PC-3 (cell line): Measurements from ENCODE around the gene SLC25A23. TPM values are rescaled to one million over a fixed set of nuclear protein-coding genes. Genes with fewer than 3 reads are reported as not detected.
A peak's percentile ranks its signal among the peaks of the same experiment; 100 is the strongest.

Source experiments
- ATAC-seq: fragments of 200-7000 bp; cut with Tn5 transposase; 2 replicates; pipeline ENCODE4 v1.9.1; 2020; ENCODE audit warnings: mild to moderate bottlenecking, moderate library complexity
- BruUV-seq: library from RNA; stranded (reverse); fragments of 400-500 nt; replicated peaks from 2 replicates; lab custom pipeline; 2021; lab: Mats Ljungman, UMichigan
- CTCF ChIA-PET: fragments of 300-600 bp; sonication (Branson Sonifier 250); formaldehyde crosslinking; loops from one replicate; lab custom pipeline; 2022; ENCODE audit warnings: antibody characterized with exemption; lab: Charles Lee
- POLR2A ChIA-PET: fragments of 300-600 bp; sonication (Branson Sonifier 250); formaldehyde crosslinking; loops from one replicate; lab custom pipeline; 2022; ENCODE audit warnings: antibody characterized with exemption; ENCODE audit not compliant: unreplicated experiment; lab: Charles Lee
- DNase-seq: peaks from one replicate; pipeline ENCODE4 v3.0.0-alpha.2; 2015
- H2AFZ ChIP-seq: fragments of 300-600 bp; sonication (generic); 2 replicates; pipeline ENCODE4 v1.6.0; 2016; ENCODE audit warnings: antibody characterized with exemption, low read length
- H3F3A ChIP-seq: fragments of 300-600 bp; sonication (generic); one replicate; pipeline ENCODE4 v1.6.0; 2017; ENCODE audit warnings: antibody characterized with exemption, low read length, control low read depth, mild to moderate bottlenecking; ENCODE audit not compliant: unreplicated experiment
- H3K27ac ChIP-seq: fragments of 300-600 bp; sonication (generic); 2 replicates; pipeline ENCODE4 v1.5.1; 2016; ENCODE audit warnings: mild to moderate bottlenecking, low read length
- H3K27me3 ChIP-seq: fragments of 300-600 bp; sonication (generic); 2 replicates; pipeline ENCODE4 v1.6.1; 2016; ENCODE audit warnings: low read length, mixed read lengths
- H3K36me3 ChIP-seq: fragments of 300-600 bp; sonication (generic); 2 replicates; pipeline ENCODE4 v1.6.1; 2016; ENCODE audit warnings: low read depth, mixed run types, low read length, mixed read lengths
- H3K4me1 ChIP-seq: fragments of 300-600 bp; sonication (generic); 2 replicates; pipeline ENCODE4 v1.5.1; 2016; ENCODE audit warnings: low read length; ENCODE audit not compliant: insufficient read depth
- H3K4me2 ChIP-seq: fragments of 300-600 bp; sonication (generic); 2 replicates; pipeline ENCODE4 v1.6.0; 2016; ENCODE audit warnings: low read length
- H3K4me3 ChIP-seq: fragments of 300-600 bp; sonication (generic); 2 replicates; pipeline ENCODE4 v1.5.1; 2016; ENCODE audit warnings: mild to moderate bottlenecking, low read length, mixed read lengths
- H3K79me2 ChIP-seq: fragments of 300-600 bp; sonication (generic); 2 replicates; pipeline ENCODE4 v1.6.1; 2017; ENCODE audit warnings: low read length, mixed read lengths
- H3K9ac ChIP-seq: fragments of 300-600 bp; sonication (generic); 2 replicates; pipeline ENCODE4 v1.6.0; 2016; ENCODE audit warnings: mild to moderate bottlenecking, low read length
- H3K9me2 ChIP-seq: fragments of 300-600 bp; sonication (generic); replicated peaks from 2 replicates; pipeline ENCODE4 v1.6.1; 2016; ENCODE audit warnings: mixed run types, low read length, mixed read lengths
- H3K9me3 ChIP-seq: fragments of 300-600 bp; sonication (generic); 2 replicates; pipeline ENCODE4 v1.6.1; 2016; ENCODE audit warnings: low read length, mixed read lengths
- H4K20me1 ChIP-seq: fragments of 300-600 bp; sonication (generic); 2 replicates; pipeline ENCODE4 v1.6.1; 2016; ENCODE audit warnings: low read length, mixed read lengths
- EZH2 ChIP-seq: fragments of 300-600 bp; sonication (generic); IDR thresholded peaks from one replicate; pipeline ENCODE4 v1.6.1; 2017; ENCODE audit warnings: antibody characterized with exemption, mild to moderate bottlenecking, low read length; ENCODE audit not compliant: unreplicated experiment
- EZH2phosphoT487 ChIP-seq: fragments of 300-600 bp; sonication (generic); IDR thresholded peaks from 2 replicates; pipeline ENCODE4 v1.6.1; 2018; ENCODE audit warnings: mild to moderate bottlenecking, antibody characterized with exemption, low read length, borderline replicate concordance
- intact Hi-C: fragments of 100-400 bp; cut with micrococcal nuclease; formaldehyde crosslinking; loops from 2 replicates; pipeline ENCODE4 v1.9.0; 2023
- total RNA-seq: library from RNA; depleted of rRNA; stranded (reverse); fragments of >200 nt; gene quantifications from 2 replicates; pipeline ENCODE4 v1.2.3, GENCODE V29; 2014
- TF ChIP-seq, protein P1 (sequence below): fragments of 300-600 bp; sonication (generic); conservative IDR thresholded peaks from 2 replicates; pipeline ENCODE4 v1.5.1; 2017; ENCODE audit warnings: antibody characterized with exemption, low read depth, mild to moderate bottlenecking, low read length

Gene SLC25A23
- total RNA-seq, 1 experiment from 2014 or later, result 61.4 TPM

DNA sequence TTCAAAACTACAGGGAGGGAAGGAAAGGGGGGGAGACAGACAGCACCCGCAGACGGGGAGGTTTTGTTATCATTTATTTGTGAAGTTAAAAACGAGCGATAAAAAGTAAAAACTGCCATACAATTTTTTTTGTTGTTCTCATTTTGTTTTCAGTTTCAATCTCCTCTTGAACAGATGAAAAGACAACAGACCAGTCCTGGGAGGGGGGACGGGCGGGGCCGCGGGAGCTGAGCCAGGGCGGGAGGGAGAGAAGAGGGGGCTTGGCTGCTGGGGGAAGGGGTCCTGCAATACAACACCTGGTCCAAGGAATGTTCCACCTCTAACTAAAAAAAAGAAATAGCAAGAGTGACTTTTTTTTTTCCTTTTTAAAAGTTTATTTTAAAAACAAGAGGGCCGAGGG, 46.3 kb downstream of the SLC25A23 start:
- Histone ChIP-seq H3K9me2 (no peaks in the 10 kb centered on the region), H3F3A (no peaks in the 10 kb centered on the region), H3K79me2 (no peaks in the 10 kb centered on the region; the same call in 1 of the 2 replicates), H3K36me3 (peaks cover 47% of the 10 kb centered on the region), H2AFZ (no peak overlapping the region), H3K4me3 (no peak overlapping the region), H4K20me1 (0 out of 2 replicates have a peak, but pooled peaks cover 9% of the 10 kb centered on the region), H3K4me1 (no peaks in the 10 kb centered on the region), H3K4me2 (no peak overlapping the region), H3K9ac (no peak overlapping the region), H3K27me3 (no peaks in the 10 kb centered on the region), H3K9me3 (no peaks in the 10 kb centered on the region), H3K27ac (no peak overlapping the region)
- no TSS peak for BruUV-seq
- TF ChIP-seq, protein P1, sequence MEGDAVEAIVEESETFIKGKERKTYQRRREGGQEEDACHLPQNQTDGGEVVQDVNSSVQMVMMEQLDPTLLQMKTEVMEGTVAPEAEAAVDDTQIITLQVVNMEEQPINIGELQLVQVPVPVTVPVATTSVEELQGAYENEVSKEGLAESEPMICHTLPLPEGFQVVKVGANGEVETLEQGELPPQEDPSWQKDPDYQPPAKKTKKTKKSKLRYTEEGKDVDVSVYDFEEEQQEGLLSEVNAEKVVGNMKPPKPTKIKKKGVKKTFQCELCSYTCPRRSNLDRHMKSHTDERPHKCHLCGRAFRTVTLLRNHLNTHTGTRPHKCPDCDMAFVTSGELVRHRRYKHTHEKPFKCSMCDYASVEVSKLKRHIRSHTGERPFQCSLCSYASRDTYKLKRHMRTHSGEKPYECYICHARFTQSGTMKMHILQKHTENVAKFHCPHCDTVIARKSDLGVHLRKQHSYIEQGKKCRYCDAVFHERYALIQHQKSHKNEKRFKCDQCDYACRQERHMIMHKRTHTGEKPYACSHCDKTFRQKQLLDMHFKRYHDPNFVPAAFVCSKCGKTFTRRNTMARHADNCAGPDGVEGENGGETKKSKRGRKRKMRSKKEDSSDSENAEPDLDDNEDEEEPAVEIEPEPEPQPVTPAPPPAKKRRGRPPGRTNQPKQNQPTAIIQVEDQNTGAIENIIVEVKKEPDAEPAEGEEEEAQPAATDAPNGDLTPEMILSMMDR, result no peak
- no peak for TF ChIP-seq EZH2phosphoT487
- no peak for TF ChIP-seq EZH2
- ChIA-PET POLR2A (no interaction called here), CTCF (no interaction called here)
- intact Hi-C loops, result no loop called here
- ATAC-seq (no peak), DNase-seq (no peak)

DNA sequence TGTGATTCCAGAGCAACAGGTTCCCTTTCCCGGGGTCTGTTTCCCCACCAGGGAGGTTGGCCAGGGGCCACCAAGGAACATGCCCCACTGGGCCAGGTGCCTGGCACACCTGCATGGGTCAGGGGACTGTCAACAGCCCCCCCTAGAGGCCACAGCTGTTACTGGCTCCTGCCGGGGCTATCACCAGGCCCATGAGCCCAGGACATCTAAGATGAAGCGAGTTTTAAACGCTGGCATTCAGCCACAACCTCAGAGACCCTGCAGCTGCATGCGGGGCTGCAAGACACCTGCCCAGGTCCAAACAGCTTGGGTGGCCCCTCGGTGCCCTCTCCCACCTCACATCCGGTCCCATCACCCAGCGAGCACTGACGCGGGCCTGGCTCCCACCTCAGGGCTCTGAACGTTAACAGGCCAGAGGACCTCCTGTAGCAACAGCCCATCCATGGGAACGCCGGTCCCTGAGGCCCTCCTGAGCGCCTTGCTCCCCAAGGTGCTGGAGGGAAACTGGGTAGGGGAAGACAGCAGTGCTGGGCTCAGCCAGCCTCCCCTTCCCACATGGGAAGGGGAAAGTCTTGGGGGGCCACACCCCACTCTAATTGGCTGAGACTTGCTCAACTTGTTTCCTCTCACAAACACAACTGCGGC, 47.0 kb downstream of the SLC25A23 start:
- no peaks in the 10 kb centered on the region for H3K27me3 ChIP-seq
- H3K9me2 ChIP-seq, result no peaks in the 10 kb centered on the region
- no TSS peak for BruUV-seq
- no peaks in the 10 kb centered on the region for H3K79me2 ChIP-seq
- peaks cover 40% of the 10 kb centered on the region for H3K36me3 ChIP-seq
- no peak overlapping the region for H3K27ac ChIP-seq
- H3K9ac ChIP-seq, result no peak overlapping the region
- no peak overlapping the region for H3K4me3 ChIP-seq
- H3K4me1 ChIP-seq, result no peaks in the 10 kb centered on the region
- peak; percentile 66 for ATAC-seq
- ChIA-PET CTCF (no interaction called here), POLR2A (no interaction called here)
- no peak overlapping the region for H2AFZ ChIP-seq
- no peak overlapping the region for H3K4me2 ChIP-seq
- DNase-seq, result peak; percentile 57
- no peaks in the 10 kb centered on the region for H3F3A ChIP-seq
- intact Hi-C loops, result no loop called here
- TF ChIP-seq EZH2 (no peak), EZH2phosphoT487 (no peak)
- TF ChIP-seq, protein P1, result peak; percentile 83
- H4K20me1 ChIP-seq, result 0 out of 2 replicates have a peak, but pooled peaks cover 4% of the 10 kb centered on the region
- no peaks in the 10 kb centered on the region for H3K9me3 ChIP-seq

DNA sequence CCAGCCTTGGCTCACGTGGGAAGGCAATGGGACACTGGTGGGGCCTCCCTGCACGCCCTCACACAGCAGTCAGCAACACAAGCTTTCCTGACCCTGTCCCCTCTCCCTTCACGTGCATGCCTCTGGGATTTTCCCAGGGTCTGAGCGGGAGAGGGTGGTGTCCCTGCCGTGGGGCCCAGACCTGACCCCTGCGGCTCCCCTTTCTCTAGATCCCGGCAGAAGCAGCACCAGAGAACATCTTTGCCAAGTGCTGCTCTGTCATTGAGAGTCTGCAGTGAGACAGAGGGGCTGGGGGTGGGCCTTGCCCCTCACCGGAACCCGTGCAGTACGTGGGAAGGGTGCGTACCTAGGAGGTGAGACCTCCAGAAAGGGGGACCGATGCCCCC, 47.5 kb downstream of the SLC25A23 start:
- no peaks in the 10 kb centered on the region for H3K4me1 ChIP-seq
- no peak overlapping the region for H3K27ac ChIP-seq
- intact Hi-C loops, result no loop called here
- DNase-seq (no peak), ATAC-seq (peak; percentile 17; the same call in 1 of the 2 replicates)
- peaks cover 35% of the 10 kb centered on the region for H3K36me3 ChIP-seq
- CTCF ChIA-PET, result no interaction called here
- H3K4me3 ChIP-seq, result no peak overlapping the region
- H3K79me2 ChIP-seq, result no peaks in the 10 kb centered on the region
- H3F3A ChIP-seq, result no peaks in the 10 kb centered on the region
- no peaks in the 10 kb centered on the region for H3K9me2 ChIP-seq
- POLR2A ChIA-PET, result no interaction called here
- no peak overlapping the region for H2AFZ ChIP-seq
- no peaks in the 10 kb centered on the region for H3K9me3 ChIP-seq
- BruUV-seq, result no TSS peak
- no peak overlapping the region for H3K4me2 ChIP-seq
- H3K27me3 ChIP-seq, result no peaks in the 10 kb centered on the region
- H4K20me1 ChIP-seq, result 0 out of 2 replicates have a peak, but pooled peaks cover 4% of the 10 kb centered on the region
- TF ChIP-seq, protein P1, result no peak
- TF ChIP-seq EZH2phosphoT487 (no peak), EZH2 (no peak)
- no peak overlapping the region for H3K9ac ChIP-seq
